GM12875 (cell line): ENCODE data around the gene SERINC2.

ENCODE experiments used
- H3K4me3 ChIP-seq: one replicate; pipeline ENCODE4 v1.5.1; 2011; ENCODE audit warnings: low read depth, low read length, control low read depth
- TF ChIP-seq, protein P1 (sequence below): IDR thresholded peaks from 2 replicates; pipeline ENCODE4 v1.5.1; 2011; ENCODE audit warnings: low read depth, mild to moderate bottlenecking, control low read depth, inconsistent platforms, low read length, moderate library complexity, borderline replicate concordance; ENCODE audit not compliant: insufficient read depth

SERINC2 gene

DNA sequence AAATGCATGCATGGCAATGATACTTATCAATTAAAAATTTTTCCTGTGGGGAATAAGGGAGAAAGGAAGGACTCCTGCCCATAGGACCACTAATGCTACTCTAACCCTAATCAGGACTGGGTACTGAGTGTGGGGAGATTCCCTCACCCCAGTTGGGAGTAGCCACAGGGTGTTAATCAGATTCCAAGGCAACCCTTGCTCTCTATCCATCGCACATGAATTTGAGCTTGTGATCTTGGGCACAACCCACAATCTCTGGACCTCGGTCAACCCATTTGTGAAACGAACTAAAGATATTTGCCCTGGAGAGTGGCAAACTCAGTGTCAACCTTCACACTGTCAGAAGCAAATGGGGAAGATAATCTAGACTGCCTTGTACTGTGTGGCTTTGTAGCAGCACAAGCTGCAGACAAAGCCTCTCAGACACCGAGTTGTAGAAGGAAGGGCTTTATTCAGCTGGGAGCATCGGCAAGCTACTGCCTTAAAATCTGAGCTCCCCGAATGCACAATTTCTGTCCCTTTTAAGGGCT, 69.5 kb downstream of the SERINC2 start:
- no peak overlapping the region for H3K4me3 ChIP-seq
- TF ChIP-seq, protein P1, sequence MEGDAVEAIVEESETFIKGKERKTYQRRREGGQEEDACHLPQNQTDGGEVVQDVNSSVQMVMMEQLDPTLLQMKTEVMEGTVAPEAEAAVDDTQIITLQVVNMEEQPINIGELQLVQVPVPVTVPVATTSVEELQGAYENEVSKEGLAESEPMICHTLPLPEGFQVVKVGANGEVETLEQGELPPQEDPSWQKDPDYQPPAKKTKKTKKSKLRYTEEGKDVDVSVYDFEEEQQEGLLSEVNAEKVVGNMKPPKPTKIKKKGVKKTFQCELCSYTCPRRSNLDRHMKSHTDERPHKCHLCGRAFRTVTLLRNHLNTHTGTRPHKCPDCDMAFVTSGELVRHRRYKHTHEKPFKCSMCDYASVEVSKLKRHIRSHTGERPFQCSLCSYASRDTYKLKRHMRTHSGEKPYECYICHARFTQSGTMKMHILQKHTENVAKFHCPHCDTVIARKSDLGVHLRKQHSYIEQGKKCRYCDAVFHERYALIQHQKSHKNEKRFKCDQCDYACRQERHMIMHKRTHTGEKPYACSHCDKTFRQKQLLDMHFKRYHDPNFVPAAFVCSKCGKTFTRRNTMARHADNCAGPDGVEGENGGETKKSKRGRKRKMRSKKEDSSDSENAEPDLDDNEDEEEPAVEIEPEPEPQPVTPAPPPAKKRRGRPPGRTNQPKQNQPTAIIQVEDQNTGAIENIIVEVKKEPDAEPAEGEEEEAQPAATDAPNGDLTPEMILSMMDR = no peak

DNA sequence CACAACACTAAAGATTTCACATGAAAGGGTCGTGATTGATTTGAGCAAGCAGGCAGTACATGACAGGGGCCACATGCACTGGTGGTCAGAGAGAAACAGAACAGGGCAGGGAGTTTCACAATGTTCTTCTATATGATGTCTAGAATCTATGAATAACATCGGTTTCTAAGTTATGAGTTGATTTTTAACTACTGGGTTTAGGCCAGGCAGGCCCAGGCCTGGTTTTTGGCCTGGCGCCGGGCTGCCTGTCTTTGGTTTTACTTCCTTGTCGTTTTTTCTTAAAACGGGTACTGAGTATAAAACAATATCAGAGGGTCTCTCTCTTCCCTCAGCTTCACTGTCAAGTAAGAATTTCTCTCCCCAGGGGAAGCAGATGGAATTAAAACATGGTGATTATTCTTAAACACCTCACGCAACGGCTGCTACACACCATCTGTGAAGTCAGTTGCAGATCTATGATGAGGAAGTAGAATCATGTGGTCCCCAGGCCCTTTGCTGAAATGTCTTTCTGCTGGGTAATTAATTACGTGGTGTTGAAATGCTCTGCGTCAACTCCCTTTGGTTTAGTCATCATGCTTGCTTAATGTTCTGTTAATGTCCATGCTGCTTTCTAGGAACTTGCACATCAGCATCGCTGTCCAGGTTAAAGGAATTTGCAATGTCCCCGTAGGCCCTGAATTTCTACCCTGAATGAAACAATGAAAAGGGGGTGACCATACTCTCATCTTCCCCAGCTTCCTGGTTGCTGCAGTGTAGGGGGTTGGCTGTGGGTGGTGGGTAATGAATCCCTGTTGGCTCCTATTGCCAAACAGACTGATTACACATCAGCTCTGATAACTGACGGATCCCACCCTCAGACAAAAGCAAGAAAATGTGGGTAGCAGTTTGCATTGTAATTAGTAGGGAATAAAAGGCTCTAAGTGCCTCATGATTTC, 70.3 kb downstream of the SERINC2 start:
- TF ChIP-seq, protein P1 = no peak
- H3K4me3 ChIP-seq = no peak overlapping the region
